BLaER1 (cell line): ENCODE results near the gene SPEM2.

ENCODE experiments used
- H3K27ac ChIP-seq: shearing (Covaris generic); formaldehyde crosslinking; 2 replicates; pipeline ENCODE4 v1.8.1; 2022
- H3K27me3 ChIP-seq: shearing (Covaris generic); formaldehyde crosslinking; 2 replicates; pipeline ENCODE4 v1.8.1; 2022
- H3K36me3 ChIP-seq: shearing (Covaris generic); formaldehyde crosslinking; 2 replicates; pipeline ENCODE4 v1.8.1; 2022
- H3K4me1 ChIP-seq: shearing (Covaris generic); formaldehyde crosslinking; 2 replicates; pipeline ENCODE4 v1.8.1; 2022
- H3K4me2 ChIP-seq: shearing (Covaris generic); formaldehyde crosslinking; 2 replicates; pipeline ENCODE4 v1.8.1; 2022
- H3K4me3 ChIP-seq: shearing (Covaris generic); formaldehyde crosslinking; 2 replicates; pipeline ENCODE4 v1.8.1; 2022
- H3K9ac ChIP-seq: shearing (Covaris generic); formaldehyde crosslinking; 2 replicates; pipeline ENCODE4 v1.8.1; 2022
- H3K9me3 ChIP-seq: shearing (Covaris generic); formaldehyde crosslinking; 2 replicates; pipeline ENCODE4 v1.8.1; 2022
- H4K20me1 ChIP-seq: shearing (Covaris generic); formaldehyde crosslinking; 2 replicates; pipeline ENCODE4 v1.8.1; 2022
- Cebpa-rat ChIP-seq: shearing (Covaris generic); IDR thresholded peaks from 2 replicates; pipeline ENCODE4 v1.8.1; 2022

SPEM2 gene

DNA sequence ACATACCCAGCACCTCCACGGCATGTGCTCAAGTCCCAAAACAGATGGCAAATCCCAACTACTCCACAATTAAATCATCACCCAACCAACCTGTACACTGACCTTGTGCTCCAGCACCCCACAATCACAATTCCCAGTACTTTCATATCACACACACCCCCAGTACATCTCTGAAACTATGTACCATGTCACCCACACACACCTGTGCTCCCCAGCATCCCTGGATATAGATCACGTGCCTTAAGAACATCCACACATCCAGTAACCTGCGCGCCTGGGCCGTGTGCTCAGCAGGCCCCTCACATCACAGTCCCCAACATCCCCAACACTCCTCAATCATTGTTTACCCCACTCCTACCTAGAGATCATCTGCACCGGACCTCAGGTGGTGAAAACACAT, 15.7 kb upstream of the SPEM2 start:
- H3K36me3 ChIP-seq = peaks cover 31% of the 10 kb centered on the region
- no peak overlapping the region for H3K27ac ChIP-seq
- no peak overlapping the region for H3K9ac ChIP-seq
- H3K4me3 ChIP-seq = no peak overlapping the region
- no peaks in the 10 kb centered on the region for H3K27me3 ChIP-seq
- H3K4me1 ChIP-seq = peaks cover 37% of the 10 kb centered on the region
- TF ChIP-seq Cebpa-rat = no peak
- no peaks in the 10 kb centered on the region for H4K20me1 ChIP-seq
- H3K9me3 ChIP-seq = no peaks in the 10 kb centered on the region
- no peak overlapping the region for H3K4me2 ChIP-seq

DNA sequence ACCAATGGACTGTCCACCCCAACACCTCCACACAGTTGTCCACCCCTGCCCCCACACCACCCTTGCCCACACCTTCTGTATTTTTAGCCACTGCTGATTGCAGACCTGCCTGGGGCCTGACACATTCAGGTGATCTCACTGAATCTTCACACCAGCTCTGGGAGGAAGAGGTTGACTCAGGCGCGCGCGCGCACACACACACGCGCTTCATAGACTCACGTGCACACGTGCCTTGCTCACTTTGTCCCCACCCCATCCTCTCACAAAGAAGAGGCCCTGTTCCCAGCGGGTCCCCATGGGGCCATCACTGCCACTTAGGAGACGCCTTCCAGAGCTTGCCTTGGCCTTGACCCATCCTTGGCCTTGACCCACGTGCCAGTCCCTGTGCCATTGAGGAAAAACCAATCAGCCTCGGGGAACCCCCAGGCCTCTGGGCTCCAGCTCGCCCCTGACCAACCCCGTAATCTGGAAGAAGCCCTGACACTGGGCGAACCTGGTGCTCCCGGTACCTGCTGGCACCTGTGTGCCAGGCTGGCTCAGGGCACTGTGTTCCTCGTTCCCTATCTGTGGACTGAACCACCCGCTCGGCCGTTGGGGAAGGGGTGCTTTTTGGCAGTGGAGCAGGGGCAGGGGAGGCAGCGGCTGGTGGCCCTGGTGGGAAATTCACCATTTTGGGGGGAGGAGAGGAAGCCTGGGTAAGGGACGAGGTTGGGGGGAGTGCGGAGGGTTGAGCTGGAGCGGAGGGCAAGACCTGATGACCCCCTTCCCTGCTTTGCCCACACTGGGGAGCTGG, 14.6 kb upstream of the SPEM2 start:
- H3K36me3 ChIP-seq = peaks cover 42% of the 10 kb centered on the region
- H3K4me1 ChIP-seq = peaks cover 30% of the 10 kb centered on the region
- no peak for TF ChIP-seq Cebpa-rat
- H3K27ac ChIP-seq = no peak overlapping the region
- no peaks in the 10 kb centered on the region for H3K9me3 ChIP-seq
- no peaks in the 10 kb centered on the region for H3K27me3 ChIP-seq
- H3K9ac ChIP-seq = no peak overlapping the region
- H3K4me2 ChIP-seq = no peak overlapping the region
- no peak overlapping the region for H3K4me3 ChIP-seq
- no peaks in the 10 kb centered on the region for H4K20me1 ChIP-seq

DNA sequence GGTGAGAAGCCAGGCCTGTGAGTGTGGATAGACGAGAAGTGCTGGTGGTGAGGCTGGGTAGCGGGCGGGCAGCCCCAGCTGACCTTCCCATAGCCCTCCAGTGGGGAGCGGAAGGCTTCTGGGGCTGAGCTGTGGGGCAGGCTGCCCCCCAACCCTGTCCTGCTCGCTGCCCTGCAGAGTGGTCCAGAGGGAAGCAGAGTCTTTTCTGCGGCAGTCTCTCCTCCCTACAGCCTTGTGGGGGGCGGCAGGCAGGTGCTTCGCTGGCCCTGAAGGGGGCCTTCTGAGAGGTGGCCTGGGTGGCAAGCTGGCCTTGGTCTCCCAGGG, 14.0 kb upstream of the SPEM2 start:
- H3K36me3 ChIP-seq = peaks cover 47% of the 10 kb centered on the region
- H4K20me1 ChIP-seq = no peaks in the 10 kb centered on the region
- H3K27ac ChIP-seq = no peak overlapping the region
- no peaks in the 10 kb centered on the region for H3K9me3 ChIP-seq
- H3K9ac ChIP-seq = no peak overlapping the region
- H3K27me3 ChIP-seq = no peaks in the 10 kb centered on the region
- no peak overlapping the region for H3K4me3 ChIP-seq
- no peak overlapping the region for H3K4me2 ChIP-seq
- peaks cover 25% of the 10 kb centered on the region for H3K4me1 ChIP-seq
- TF ChIP-seq Cebpa-rat = no peak

DNA sequence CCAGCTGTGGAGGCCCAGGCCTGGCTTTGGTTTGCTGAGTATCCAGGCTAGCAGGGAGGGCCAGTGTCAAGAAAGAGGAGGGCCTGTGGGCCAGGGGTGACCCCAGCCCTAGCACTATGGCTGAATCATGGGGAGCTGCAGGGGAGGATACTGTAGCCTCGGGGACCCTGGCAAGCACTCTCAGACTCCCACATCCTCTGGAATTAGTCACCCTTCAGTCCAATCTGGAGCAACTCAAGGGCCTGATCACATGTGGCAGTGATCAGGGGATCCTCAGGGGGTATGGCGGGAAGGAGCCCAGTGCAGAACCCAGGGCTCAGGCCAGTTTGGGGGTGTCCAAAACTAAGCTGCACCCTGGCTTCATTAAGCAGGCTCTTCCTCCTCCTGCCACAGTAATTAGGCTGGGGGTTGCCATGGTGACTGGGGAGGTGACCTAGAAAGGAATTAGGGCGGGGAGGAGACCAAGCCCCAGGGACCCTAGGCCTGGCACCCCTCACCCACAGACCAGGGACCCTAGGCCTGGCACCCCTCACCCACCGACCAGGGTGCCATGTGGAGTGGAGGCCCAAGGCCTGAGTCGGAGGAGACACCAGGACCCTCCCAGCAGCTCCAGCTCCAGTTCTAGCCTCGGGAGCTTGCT, 11.9 kb upstream of the SPEM2 start:
- H4K20me1 ChIP-seq = no peaks in the 10 kb centered on the region
- H3K4me2 ChIP-seq = peak overlapping the region; percentile 78
- H3K4me1 ChIP-seq = peaks cover 16% of the 10 kb centered on the region
- H3K27me3 ChIP-seq = no peaks in the 10 kb centered on the region
- H3K27ac ChIP-seq = peak overlapping the region; percentile 66
- TF ChIP-seq Cebpa-rat = no peak
- peak overlapping the region; percentile 68 for H3K9ac ChIP-seq
- peaks cover 57% of the 10 kb centered on the region for H3K36me3 ChIP-seq
- no peaks in the 10 kb centered on the region for H3K9me3 ChIP-seq
- 0 out of 2 replicates have a peak overlapping the region, but pooled peaks have one; percentile 22 for H3K4me3 ChIP-seq

DNA sequence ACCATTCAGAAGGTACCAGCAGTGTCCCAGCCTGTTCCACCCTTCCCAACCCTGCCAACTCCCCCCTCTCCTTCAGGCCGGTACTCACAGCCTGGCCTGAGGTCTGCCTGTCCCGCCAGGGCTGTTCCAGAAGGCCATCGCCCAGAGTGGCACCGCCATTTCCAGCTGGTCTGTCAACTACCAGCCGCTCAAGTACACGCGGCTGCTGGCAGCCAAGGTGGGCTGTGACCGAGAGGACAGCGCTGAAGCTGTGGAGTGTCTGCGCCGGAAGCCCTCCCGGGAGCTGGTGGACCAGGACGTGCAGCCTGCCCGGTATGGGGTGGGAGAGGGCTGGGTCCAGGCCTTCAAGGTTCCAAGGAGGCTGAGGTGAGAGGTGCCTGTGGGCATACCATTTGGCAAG, 10.6 kb upstream of the SPEM2 start:
- no peaks in the 10 kb centered on the region for H3K27me3 ChIP-seq
- peaks cover 16% of the 10 kb centered on the region for H3K4me1 ChIP-seq
- H3K4me2 ChIP-seq = no peak overlapping the region
- no peak overlapping the region for H3K9ac ChIP-seq
- H3K9me3 ChIP-seq = no peaks in the 10 kb centered on the region
- no peaks in the 10 kb centered on the region for H4K20me1 ChIP-seq
- no peak overlapping the region for H3K4me3 ChIP-seq
- H3K36me3 ChIP-seq = peaks cover 44% of the 10 kb centered on the region
- no peak for TF ChIP-seq Cebpa-rat
- H3K27ac ChIP-seq = no peak overlapping the region

DNA sequence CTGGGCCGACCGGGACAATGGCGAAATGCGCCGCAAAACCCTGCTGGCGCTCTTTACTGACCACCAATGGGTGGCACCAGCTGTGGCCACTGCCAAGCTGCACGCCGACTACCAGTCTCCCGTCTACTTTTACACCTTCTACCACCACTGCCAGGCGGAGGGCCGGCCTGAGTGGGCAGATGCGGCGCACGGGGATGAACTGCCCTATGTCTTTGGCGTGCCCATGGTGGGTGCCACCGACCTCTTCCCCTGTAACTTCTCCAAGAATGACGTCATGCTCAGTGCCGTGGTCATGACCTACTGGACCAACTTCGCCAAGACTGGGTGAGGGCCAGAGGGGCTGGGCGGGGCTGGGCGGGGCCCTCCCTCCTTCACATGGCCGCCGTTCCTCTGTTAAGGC, 9.6 kb upstream of the SPEM2 start:
- H3K4me2 ChIP-seq = no peak overlapping the region
- no peak overlapping the region for H3K27ac ChIP-seq
- H3K9me3 ChIP-seq = no peaks in the 10 kb centered on the region
- H4K20me1 ChIP-seq = no peaks in the 10 kb centered on the region
- no peaks in the 10 kb centered on the region for H3K27me3 ChIP-seq
- H3K36me3 ChIP-seq = peaks cover 34% of the 10 kb centered on the region
- no peak overlapping the region for H3K4me3 ChIP-seq
- no peak for TF ChIP-seq Cebpa-rat
- peaks cover 16% of the 10 kb centered on the region for H3K4me1 ChIP-seq
- no peak overlapping the region for H3K9ac ChIP-seq

DNA sequence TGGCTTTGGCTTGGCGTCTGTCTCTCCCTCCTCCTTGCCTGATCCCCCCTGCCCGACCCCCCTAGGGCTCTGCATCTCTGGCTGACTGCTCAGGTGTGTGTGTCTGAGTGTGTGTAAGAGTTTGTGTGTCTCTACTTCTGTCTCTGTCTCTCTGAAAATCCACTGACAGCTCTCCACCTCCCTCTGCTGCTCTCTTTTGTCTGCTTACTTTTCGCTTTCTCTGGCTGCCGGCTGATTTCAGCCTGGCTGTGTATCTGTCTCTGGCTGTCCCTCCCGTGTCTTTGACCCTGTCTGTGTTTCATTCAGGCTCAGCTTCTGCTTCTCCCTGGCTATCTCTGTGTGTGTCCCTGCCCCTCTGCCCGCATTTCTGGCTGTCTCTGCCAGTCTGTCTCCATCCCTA, 9.1 kb upstream of the SPEM2 start:
- no peak for TF ChIP-seq Cebpa-rat
- H3K4me3 ChIP-seq = no peak overlapping the region
- peaks cover 16% of the 10 kb centered on the region for H3K4me1 ChIP-seq
- no peak overlapping the region for H3K9ac ChIP-seq
- no peak overlapping the region for H3K4me2 ChIP-seq
- no peaks in the 10 kb centered on the region for H4K20me1 ChIP-seq
- no peak overlapping the region for H3K27ac ChIP-seq
- H3K27me3 ChIP-seq = no peaks in the 10 kb centered on the region
- H3K36me3 ChIP-seq = peaks cover 33% of the 10 kb centered on the region
- H3K9me3 ChIP-seq = no peaks in the 10 kb centered on the region

DNA sequence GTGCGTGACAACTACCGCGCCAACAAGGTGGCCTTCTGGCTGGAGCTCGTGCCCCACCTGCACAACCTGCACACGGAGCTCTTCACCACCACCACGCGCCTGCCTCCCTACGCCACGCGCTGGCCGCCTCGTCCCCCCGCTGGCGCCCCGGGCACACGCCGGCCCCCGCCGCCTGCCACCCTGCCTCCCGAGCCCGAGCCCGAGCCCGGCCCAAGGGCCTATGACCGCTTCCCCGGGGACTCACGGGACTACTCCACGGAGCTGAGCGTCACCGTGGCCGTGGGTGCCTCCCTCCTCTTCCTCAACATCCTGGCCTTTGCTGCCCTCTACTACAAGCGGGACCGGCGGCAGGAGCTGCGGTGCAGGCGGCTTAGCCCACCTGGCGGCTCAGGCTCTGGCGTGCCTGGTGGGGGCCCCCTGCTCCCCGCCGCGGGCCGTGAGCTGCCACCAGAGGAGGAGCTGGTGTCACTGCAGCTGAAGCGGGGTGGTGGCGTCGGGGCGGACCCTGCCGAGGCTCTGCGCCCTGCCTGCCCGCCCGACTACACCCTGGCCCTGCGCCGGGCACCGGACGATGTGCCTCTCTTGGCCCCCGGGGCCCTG, 8.3 kb upstream of the SPEM2 start:
- Histone ChIP-seq H3K4me1 (peaks cover 16% of the 10 kb centered on the region), H3K27ac (no peak overlapping the region), H3K27me3 (no peaks in the 10 kb centered on the region), H3K9ac (no peak overlapping the region), H3K4me2 (no peak overlapping the region), H3K9me3 (no peaks in the 10 kb centered on the region), H3K4me3 (no peak overlapping the region), H4K20me1 (no peaks in the 10 kb centered on the region), H3K36me3 (peaks cover 33% of the 10 kb centered on the region)
- no peak for TF ChIP-seq Cebpa-rat

DNA sequence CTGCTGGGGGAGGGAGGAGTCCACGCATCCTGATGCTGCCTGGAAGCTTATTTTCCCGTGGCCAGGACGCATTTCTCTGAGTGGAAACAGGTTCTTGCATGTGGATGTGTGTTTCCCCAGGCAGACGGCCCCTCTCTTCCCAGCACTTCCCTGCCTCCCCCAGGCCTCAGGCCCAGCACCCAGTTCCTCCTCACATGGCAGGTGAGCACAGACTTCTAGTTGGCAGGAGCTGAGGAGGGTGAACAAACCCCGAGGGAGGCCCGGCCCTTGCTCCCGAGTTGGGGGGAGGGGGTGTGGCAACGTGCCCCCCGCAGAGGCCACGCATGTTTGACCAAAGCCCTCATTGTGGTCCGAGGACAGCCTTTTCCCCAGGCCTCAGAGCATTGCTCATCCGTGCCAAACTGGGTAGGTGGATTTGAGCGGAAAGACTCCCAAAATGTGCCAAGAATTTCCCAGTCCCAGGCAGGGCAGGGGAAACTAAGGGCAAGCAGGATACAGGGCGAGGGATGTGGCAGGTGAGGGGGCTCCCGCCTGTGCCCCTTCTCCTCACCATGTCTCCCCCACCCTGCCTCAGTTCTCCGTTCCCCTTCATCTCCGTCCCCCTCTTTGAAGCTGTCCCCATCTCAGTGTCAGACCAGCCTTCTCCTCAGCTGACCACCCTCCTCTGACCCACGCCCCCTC, 6.8 kb upstream of the SPEM2 start:
- Histone ChIP-seq H3K4me1 (peaks cover 5% of the 10 kb centered on the region), H3K36me3 (peaks cover 33% of the 10 kb centered on the region), H3K27ac (no peak overlapping the region), H3K9me3 (no peaks in the 10 kb centered on the region), H3K27me3 (no peaks in the 10 kb centered on the region), H3K4me3 (no peak overlapping the region), H3K9ac (no peak overlapping the region), H4K20me1 (no peaks in the 10 kb centered on the region), H3K4me2 (no peak overlapping the region)
- TF ChIP-seq Cebpa-rat = no peak
